Measurements from ENCODE around the gene AGPAT3. TPM values are rescaled to one million over a fixed set of nuclear protein-coding genes. Genes with fewer than 3 reads are reported as not detected.

Gene AGPAT3
- total RNA-seq, 1 donor from 2014 or later = 63.2 TPM

DNA sequence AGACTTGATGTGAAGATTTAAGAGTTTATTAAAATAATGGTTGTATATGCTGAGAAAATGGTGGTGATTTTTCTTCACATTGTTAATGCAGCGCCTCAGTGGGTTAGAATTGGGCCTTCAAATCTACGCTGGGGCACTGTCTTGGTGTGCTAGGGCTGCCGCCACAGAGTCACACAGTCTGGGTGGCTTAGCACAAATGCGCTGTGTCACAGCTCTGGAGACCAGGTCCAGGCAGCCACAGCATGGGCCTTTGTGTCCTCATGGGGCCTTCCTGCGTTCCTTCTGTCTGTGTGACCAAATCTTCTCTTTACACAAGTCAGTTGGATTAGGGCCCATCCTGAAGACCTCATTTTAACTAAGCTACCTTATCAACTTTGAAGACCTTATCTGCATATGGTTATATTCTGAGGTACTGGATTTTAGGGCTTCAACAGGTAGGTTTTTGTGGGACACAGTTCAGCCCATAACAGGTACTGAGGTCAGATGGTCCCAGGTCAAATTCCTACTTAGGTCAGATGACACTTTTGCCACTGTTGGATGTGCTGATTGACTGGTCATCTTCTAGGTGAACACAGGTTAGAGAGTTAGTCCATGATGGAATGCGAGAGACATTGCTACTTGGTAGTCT is 164.6 kb downstream of the AGPAT3 start:
- H3K27ac Mint-ChIP-seq (ENCODE audit: unreplicated experiment) = no peak overlapping the region
- H3K4me3 Mint-ChIP-seq (ENCODE audit: unreplicated experiment) = no peak overlapping the region
- H3K9me3 Mint-ChIP-seq (ENCODE audit: unreplicated experiment) = no peaks in the 10 kb centered on the region
- peaks cover 14% of the 10 kb centered on the region for H3K36me3 Mint-ChIP-seq (ENCODE audit: unreplicated experiment)
- H3K4me1 Mint-ChIP-seq (ENCODE audit: unreplicated experiment) = peaks cover 34% of the 10 kb centered on the region
- no peaks in the 10 kb centered on the region for H3K27me3 Mint-ChIP-seq (ENCODE audit: unreplicated experiment)
- DNase-seq (ENCODE audit: extremely low spot score, unreplicated experiment) = no peak
- TF ChIP-seq, protein P1, sequence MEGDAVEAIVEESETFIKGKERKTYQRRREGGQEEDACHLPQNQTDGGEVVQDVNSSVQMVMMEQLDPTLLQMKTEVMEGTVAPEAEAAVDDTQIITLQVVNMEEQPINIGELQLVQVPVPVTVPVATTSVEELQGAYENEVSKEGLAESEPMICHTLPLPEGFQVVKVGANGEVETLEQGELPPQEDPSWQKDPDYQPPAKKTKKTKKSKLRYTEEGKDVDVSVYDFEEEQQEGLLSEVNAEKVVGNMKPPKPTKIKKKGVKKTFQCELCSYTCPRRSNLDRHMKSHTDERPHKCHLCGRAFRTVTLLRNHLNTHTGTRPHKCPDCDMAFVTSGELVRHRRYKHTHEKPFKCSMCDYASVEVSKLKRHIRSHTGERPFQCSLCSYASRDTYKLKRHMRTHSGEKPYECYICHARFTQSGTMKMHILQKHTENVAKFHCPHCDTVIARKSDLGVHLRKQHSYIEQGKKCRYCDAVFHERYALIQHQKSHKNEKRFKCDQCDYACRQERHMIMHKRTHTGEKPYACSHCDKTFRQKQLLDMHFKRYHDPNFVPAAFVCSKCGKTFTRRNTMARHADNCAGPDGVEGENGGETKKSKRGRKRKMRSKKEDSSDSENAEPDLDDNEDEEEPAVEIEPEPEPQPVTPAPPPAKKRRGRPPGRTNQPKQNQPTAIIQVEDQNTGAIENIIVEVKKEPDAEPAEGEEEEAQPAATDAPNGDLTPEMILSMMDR (IDR thresholded peaks at IDR 0.05) = no peak

DNA sequence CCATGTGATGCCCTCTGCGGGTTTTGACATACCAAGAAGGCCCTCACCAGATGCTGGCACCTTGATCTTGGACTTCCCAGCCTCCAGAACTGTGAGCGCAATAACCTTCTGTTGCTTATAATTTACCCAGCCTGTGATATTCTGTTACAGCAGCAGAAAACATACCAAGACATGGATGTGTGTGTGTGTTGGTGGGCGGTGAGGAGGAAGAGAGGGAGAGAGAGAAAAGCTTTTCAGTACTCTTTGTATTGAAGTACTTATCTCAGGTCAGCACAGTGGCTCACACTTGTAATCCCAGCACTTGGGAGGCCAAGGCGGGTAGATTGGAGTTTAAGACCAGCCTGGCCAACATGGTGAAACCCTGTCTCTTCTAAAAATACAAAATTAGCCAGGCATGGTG is 170.2 kb downstream of the AGPAT3 start:
- Mint-ChIP-seq H3K9me3 (ENCODE audit: unreplicated experiment) (no peaks in the 10 kb centered on the region), H3K27me3 (ENCODE audit: unreplicated experiment) (no peaks in the 10 kb centered on the region), H3K4me3 (ENCODE audit: unreplicated experiment) (no peak overlapping the region), H3K4me1 (ENCODE audit: unreplicated experiment) (peaks cover 2% of the 10 kb centered on the region), H3K27ac (ENCODE audit: unreplicated experiment) (no peak overlapping the region), H3K36me3 (ENCODE audit: unreplicated experiment) (peaks cover 30% of the 10 kb centered on the region)
- TF ChIP-seq, protein P1 (IDR thresholded peaks at IDR 0.05) = no peak
- DNase-seq (ENCODE audit: extremely low spot score, unreplicated experiment) = no peak

Other genes with a start within 250 kb of the AGPAT3 start
- 3.4 and 3.7 TPM in 2 replicates for gene HSF2BP, start 205.7 kb upstream of the AGPAT3 start, total RNA-seq
- 26.0 and 26.5 TPM in 2 replicates for gene RRP1B, start 205.7 kb upstream of the AGPAT3 start, total RNA-seq
- 96.7 and 106 TPM in 2 replicates for gene PDXK, start 146.1 kb upstream of the AGPAT3 start, total RNA-seq
- gene CSTB, start 88.9 kb upstream of the AGPAT3 start, total RNA-seq = 59.1 and 65.3 TPM in 2 replicates
- gene RRP1, start 75.6 kb upstream of the AGPAT3 start, total RNA-seq = 22.8 and 26.7 TPM in 2 replicates
- gene TRAPPC10, start 147.1 kb downstream of the AGPAT3 start, total RNA-seq = 41.7 and 46.1 TPM in 2 replicates
- 0.75 and 2.2 TPM in 2 replicates for gene PWP2, start 242.2 kb downstream of the AGPAT3 start, total RNA-seq

Measured in osteocyte (in vitro differentiated cells).